GM21447 (cell line): ENCODE data around the gene C18orf63.

Experiments
- ATAC-seq: cut with Tn5 transposase; IDR thresholded peaks from one replicate; pipeline ENCODE4 v1.9.1; 2021; ENCODE audit not compliant: unreplicated experiment

The C18orf63 gene

DNA sequence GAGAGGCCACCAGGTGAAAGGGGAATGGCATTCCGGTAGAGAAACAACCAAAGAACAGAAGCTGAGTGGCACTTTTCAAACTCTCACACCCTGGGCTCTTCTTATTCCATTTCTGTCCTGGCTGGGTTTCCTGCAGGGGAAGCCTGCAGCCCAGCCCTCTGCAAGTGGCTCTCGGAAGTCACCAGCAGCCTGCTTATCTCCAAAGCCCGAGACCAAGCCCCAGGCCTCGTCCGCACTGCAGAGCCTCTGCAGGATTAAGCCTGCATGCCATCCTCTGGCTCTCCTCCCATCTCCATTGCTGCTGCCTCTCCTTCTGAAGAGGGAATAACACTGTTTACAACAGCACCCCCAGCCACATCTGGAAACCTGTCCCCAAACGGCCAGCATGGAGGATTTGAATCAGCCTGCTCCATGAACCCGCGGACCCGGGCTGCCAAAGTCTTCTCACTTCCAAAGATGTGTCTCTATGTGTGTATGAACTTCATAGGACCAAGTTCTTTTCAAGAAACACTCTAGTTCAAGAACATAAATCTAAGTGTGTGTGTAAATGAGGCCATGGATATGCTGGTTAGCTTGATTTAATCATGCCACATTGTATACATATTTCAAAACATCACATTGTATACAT is 87.3 kb downstream of the C18orf63 start:
- ATAC-seq, result no peak

DNA sequence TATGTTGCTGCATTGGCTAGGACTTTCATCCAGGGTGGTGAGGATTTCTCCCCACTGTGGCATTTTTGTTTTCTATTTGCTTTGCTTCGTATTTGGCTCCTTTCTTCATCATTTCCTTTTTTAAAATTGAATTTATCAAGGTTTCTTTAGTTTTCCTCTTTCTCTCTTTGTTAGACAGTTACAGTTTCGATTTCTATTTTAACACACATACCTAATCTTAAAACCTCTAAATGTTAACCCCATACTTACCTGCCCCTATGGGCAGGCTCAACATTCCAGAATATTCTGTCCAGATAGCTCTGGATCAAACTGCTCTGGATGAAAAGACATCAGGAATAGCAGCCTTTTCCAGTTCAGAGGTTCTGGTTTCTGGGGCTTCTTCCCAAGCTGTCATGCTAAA is 92.2 kb downstream of the C18orf63 start:
- ATAC-seq, result peak; percentile 71
